HEK293 (cell line): ENCODE results near the gene DUT.

ENCODE experiments used
- CTCF ChIA-PET: fragments of 350-600 bp; formaldehyde crosslinking; extraction: SDS; loops from one replicate; lab custom pipeline; 2021; ENCODE audit warnings: antibody characterized with exemption; lab: Yijun Ruan, JAX
- POLR2A ChIA-PET: fragments of 300-600 bp; formaldehyde crosslinking; extraction: SDS; loops from one replicate; lab custom pipeline; 2020; ENCODE audit warnings: antibody characterized with exemption, inconsistent platforms; lab: Yijun Ruan, JAX
- H3K27ac ChIP-seq: fragments of 200-500 bp; sonication (Bioruptor generic); 2 replicates; pipeline ENCODE4 v1.5.1; 2014; ENCODE audit warnings: low read depth, low read length, control low read depth, inconsistent platforms; ENCODE audit errors: extremely low read depth
- H3K36me3 ChIP-seq, 2 experiments: fragments of 200-500 bp in 1 of 2; sonication (Bioruptor generic) in 1 of 2; 1 replicate in 1 of 2; 2 replicates in 1 of 2; pipeline ENCODE4 v1.5.1; 2014 to 2017; ENCODE audit warnings: inconsistent platforms in 2 of 2, low read length in 2 of 2; ENCODE audit not compliant: control insufficient read depth in 2 of 2, insufficient read depth in 1 of 2
- H3K4me1 ChIP-seq: fragments of 200-500 bp; sonication (Bioruptor generic); 2 replicates; pipeline ENCODE4 v1.5.1; 2014; ENCODE audit warnings: mild to moderate bottlenecking, low read length, inconsistent platforms; ENCODE audit not compliant: control insufficient read depth, insufficient read depth
- H3K4me3 ChIP-seq: 2 replicates; pipeline ENCODE4 v1.5.1; 2011; ENCODE audit warnings: low read depth, mild to moderate bottlenecking, control low read depth, low read length, moderate library complexity
- H3K9me3 ChIP-seq: fragments of 200-500 bp; sonication (Bioruptor generic); 2 replicates; pipeline ENCODE4 v1.5.1; 2014; ENCODE audit warnings: low read depth, low read length, inconsistent platforms; ENCODE audit not compliant: control insufficient read depth, insufficient read depth
- GLIS1 ChIP-seq: fragments of 450-650 bp; formaldehyde crosslinking; IDR thresholded peaks from 2 replicates; pipeline ENCODE4 v1.5.1; 2016; ENCODE audit warnings: missing biosample characterization, missing genetic modification characterization
- HOXA7 ChIP-seq: sonication (generic); formaldehyde crosslinking; IDR thresholded peaks from 2 replicates; pipeline ENCODE4 v1.8.1; 2022; ENCODE audit warnings: missing genetic modification reagents, borderline replicate concordance
- KLF17 ChIP-seq: fragments of 450-650 bp; formaldehyde crosslinking; IDR thresholded peaks from 2 replicates; pipeline ENCODE4 v1.5.1; 2016; ENCODE audit warnings: missing biosample characterization, missing genetic modification characterization
- OSR2 ChIP-seq: fragments of 450-650 bp; formaldehyde crosslinking; IDR thresholded peaks from 2 replicates; pipeline ENCODE4 v1.5.1; 2016; ENCODE audit warnings: missing biosample characterization, missing genetic modification characterization
- OVOL3 ChIP-seq: fragments of 450-650 bp; formaldehyde crosslinking; IDR thresholded peaks from 2 replicates; pipeline ENCODE4 v1.5.1; 2016; ENCODE audit warnings: missing biosample characterization, missing genetic modification characterization
- ZNF133 ChIP-seq: fragments of 450-650 bp; formaldehyde crosslinking; IDR thresholded peaks from 2 replicates; pipeline ENCODE4 v1.5.1; 2016; ENCODE audit warnings: missing biosample characterization, missing genetic modification characterization
- ZNF138 ChIP-seq: fragments of 450-650 bp; formaldehyde crosslinking; IDR thresholded peaks from 2 replicates; pipeline ENCODE4 v1.5.1; 2016; ENCODE audit warnings: missing biosample characterization, missing genetic modification characterization, borderline replicate concordance
- ZNF155 ChIP-seq: fragments of 450-650 bp; formaldehyde crosslinking; IDR thresholded peaks from 2 replicates; pipeline ENCODE4 v1.5.1; 2016; ENCODE audit warnings: missing biosample characterization, missing genetic modification characterization
- ZNF174 ChIP-seq: fragments of 450-650 bp; formaldehyde crosslinking; IDR thresholded peaks from 2 replicates; pipeline ENCODE4 v1.5.0; 2017; ENCODE audit warnings: missing biosample characterization, mild to moderate bottlenecking, missing genetic modification characterization
- ZNF214 ChIP-seq: fragments of 450-650 bp; formaldehyde crosslinking; IDR thresholded peaks from 2 replicates; pipeline ENCODE4 v1.5.1; 2017; ENCODE audit warnings: missing biosample characterization, mild to moderate bottlenecking, missing genetic modification characterization, borderline replicate concordance
- ZNF404 ChIP-seq: fragments of 450-650 bp; formaldehyde crosslinking; IDR thresholded peaks from 2 replicates; pipeline ENCODE4 v1.5.1; 2017; ENCODE audit warnings: missing biosample characterization, missing genetic modification characterization
- ZNF473 ChIP-seq: fragments of 450-650 bp; formaldehyde crosslinking; IDR thresholded peaks from 2 replicates; pipeline ENCODE4 v1.5.1; 2017; ENCODE audit warnings: missing biosample characterization, missing genetic modification characterization
- ZNF544 ChIP-seq: fragments of 450-650 bp; formaldehyde crosslinking; IDR thresholded peaks from 2 replicates; pipeline ENCODE4 v1.5.0; 2017; ENCODE audit warnings: missing biosample characterization, missing genetic modification characterization
- ZNF548 ChIP-seq: fragments of 450-650 bp; formaldehyde crosslinking; IDR thresholded peaks from 2 replicates; pipeline ENCODE4 v1.5.1; 2016; ENCODE audit warnings: missing biosample characterization, missing genetic modification characterization
- ZNF596 ChIP-seq: fragments of 450-650 bp; IDR thresholded peaks from 2 replicates; pipeline ENCODE4 v1.5.0; 2018; ENCODE audit warnings: missing biosample characterization, mild to moderate bottlenecking, missing genetic modification characterization, moderate library complexity
- ZNF624 ChIP-seq: fragments of 450-650 bp; formaldehyde crosslinking; IDR thresholded peaks from 2 replicates; pipeline ENCODE4 v1.5.1; 2017; ENCODE audit warnings: missing biosample characterization, missing genetic modification characterization
- ZNF707 ChIP-seq: fragments of 450-650 bp; formaldehyde crosslinking; IDR thresholded peaks from 2 replicates; pipeline ENCODE4 v1.5.1; 2016; ENCODE audit warnings: missing biosample characterization, missing genetic modification characterization
- ZNF747 ChIP-seq: fragments of 450-650 bp; formaldehyde crosslinking; IDR thresholded peaks from 2 replicates; pipeline ENCODE4 v1.5.1; 2016; ENCODE audit warnings: missing biosample characterization, missing genetic modification characterization
- ZNF776 ChIP-seq: fragments of 450-650 bp; formaldehyde crosslinking; IDR thresholded peaks from 2 replicates; pipeline ENCODE4 v1.5.0; 2017; ENCODE audit warnings: missing biosample characterization, missing genetic modification characterization, borderline replicate concordance
- TF ChIP-seq, protein P1 (sequence below): fragments of 450-650 bp; formaldehyde crosslinking; IDR thresholded peaks from 2 replicates; pipeline ENCODE4 v1.5.1; 2017; ENCODE audit warnings: missing biosample characterization, missing genetic modification characterization
- TF ChIP-seq, protein P2 (sequence below): fragments of 450-650 bp; formaldehyde crosslinking; IDR thresholded peaks from 2 replicates; pipeline ENCODE4; 2016; ENCODE audit warnings: missing biosample characterization, missing genetic modification characterization
- TF ChIP-seq, protein P3 (sequence below): fragments of 450-650 bp; formaldehyde crosslinking; IDR thresholded peaks from 2 replicates; pipeline ENCODE4 v1.5.1; 2016; ENCODE audit warnings: missing biosample characterization, missing genetic modification characterization
- TF ChIP-seq, protein P4 (sequence below): fragments of 450-650 bp; formaldehyde crosslinking; IDR thresholded peaks from 2 replicates; pipeline ENCODE4 v1.5.1; 2016; ENCODE audit warnings: missing biosample characterization, missing genetic modification characterization
- TF ChIP-seq, protein P5 (sequence below): fragments of 450-650 bp; formaldehyde crosslinking; IDR thresholded peaks from 2 replicates; pipeline ENCODE4 v1.5.1; 2017; ENCODE audit warnings: missing biosample characterization, missing genetic modification characterization

The DUT gene

GRCh38 chr15:48354694-48355303 lies 23.6 kb downstream of the DUT start (continued):
- TF ChIP-seq, protein P1, sequence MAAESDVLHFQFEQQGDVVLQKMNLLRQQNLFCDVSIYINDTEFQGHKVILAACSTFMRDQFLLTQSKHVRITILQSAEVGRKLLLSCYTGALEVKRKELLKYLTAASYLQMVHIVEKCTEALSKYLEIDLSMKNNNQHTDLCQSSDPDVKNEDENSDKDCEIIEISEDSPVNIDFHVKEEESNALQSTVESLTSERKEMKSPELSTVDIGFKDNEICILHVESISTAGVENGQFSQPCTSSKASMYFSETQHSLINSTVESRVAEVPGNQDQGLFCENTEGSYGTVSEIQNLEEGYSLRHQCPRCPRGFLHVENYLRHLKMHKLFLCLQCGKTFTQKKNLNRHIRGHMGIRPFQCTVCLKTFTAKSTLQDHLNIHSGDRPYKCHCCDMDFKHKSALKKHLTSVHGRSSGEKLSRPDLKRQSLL (tag by site-specific recombination) = no peak
- TF ChIP-seq ZNF155 (tag by site-specific recombination) = no peak
- TF ChIP-seq, protein P2, sequence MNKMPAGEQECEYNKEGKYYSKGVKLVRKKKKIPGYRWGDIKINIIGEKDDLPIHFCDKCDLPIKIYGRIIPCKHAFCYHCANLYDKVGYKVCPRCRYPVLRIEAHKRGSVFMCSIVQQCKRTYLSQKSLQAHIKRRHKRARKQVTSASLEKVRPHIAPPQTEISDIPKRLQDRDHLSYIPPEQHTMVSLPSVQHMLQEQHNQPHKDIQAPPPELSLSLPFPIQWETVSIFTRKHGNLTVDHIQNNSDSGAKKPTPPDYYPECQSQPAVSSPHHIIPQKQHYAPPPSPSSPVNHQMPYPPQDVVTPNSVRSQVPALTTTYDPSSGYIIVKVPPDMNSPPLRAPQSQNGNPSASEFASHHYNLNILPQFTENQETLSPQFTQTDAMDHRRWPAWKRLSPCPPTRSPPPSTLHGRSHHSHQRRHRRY (tag by site-specific recombination) = no peak
- no peak for TF ChIP-seq HOXA7 (CRISPR knock-in tag)
- TF ChIP-seq, all 188 proteins: peak for 0

GRCh38 chr15:48355377-48355776 lies 24.1 kb downstream of the DUT start:
- Histone ChIP-seq H3K9me3 (no peaks in the 10 kb centered on the region), H3K27ac (no peak overlapping the region), H3K36me3 (no peaks in the 10 kb centered on the region), H3K4me1 (peaks cover 6% of the 10 kb centered on the region), H3K4me3 (no peak overlapping the region)
- ChIA-PET POLR2A (no interaction called here), CTCF (interaction anchor here (0.9 to 1.0 kb wide), 2 partner anchors 447 to 1067 kb away, joined by 3 to 5 read pairs; no protein-coding TSS in a partner anchor)
- TF ChIP-seq, protein P3, sequence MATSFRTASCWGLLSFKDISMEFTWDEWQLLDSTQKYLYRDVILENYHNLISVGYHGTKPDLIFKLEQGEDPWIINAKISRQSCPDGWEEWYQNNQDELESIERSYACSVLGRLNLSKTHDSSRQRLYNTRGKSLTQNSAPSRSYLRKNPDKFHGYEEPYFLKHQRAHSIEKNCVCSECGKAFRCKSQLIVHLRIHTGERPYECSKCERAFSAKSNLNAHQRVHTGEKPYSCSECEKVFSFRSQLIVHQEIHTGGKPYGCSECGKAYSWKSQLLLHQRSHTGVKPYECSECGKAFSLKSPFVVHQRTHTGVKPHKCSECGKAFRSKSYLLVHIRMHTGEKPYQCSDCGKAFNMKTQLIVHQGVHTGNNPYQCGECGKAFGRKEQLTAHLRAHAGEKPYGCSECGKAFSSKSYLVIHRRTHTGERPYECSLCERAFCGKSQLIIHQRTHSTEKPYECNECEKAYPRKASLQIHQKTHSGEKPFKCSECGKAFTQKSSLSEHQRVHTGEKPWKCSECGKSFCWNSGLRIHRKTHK = no peak
- TF ChIP-seq ZNF544 (tag by site-specific recombination) (no peak), ZNF133 (tag by site-specific recombination) (no peak), OSR2 (tag by site-specific recombination) (no peak), OVOL3 (tag by site-specific recombination) (no peak), ZNF596 (tag by site-specific recombination) (no peak), GLIS1 (tag by site-specific recombination) (no peak), ZNF747 (tag by site-specific recombination) (no peak), ZNF624 (tag by site-specific recombination) (no peak), ZNF404 (no peak), ZNF174 (tag by site-specific recombination) (no peak), ZNF548 (tag by site-specific recombination) (no peak), ZNF214 (no peak), KLF17 (no peak), ZNF707 (tag by site-specific recombination) (no peak), ZNF473 (tag by site-specific recombination) (no peak), ZNF776 (tag by site-specific recombination) (no peak), ZNF138 (tag by site-specific recombination) (no peak)
- TF ChIP-seq, protein P4, sequence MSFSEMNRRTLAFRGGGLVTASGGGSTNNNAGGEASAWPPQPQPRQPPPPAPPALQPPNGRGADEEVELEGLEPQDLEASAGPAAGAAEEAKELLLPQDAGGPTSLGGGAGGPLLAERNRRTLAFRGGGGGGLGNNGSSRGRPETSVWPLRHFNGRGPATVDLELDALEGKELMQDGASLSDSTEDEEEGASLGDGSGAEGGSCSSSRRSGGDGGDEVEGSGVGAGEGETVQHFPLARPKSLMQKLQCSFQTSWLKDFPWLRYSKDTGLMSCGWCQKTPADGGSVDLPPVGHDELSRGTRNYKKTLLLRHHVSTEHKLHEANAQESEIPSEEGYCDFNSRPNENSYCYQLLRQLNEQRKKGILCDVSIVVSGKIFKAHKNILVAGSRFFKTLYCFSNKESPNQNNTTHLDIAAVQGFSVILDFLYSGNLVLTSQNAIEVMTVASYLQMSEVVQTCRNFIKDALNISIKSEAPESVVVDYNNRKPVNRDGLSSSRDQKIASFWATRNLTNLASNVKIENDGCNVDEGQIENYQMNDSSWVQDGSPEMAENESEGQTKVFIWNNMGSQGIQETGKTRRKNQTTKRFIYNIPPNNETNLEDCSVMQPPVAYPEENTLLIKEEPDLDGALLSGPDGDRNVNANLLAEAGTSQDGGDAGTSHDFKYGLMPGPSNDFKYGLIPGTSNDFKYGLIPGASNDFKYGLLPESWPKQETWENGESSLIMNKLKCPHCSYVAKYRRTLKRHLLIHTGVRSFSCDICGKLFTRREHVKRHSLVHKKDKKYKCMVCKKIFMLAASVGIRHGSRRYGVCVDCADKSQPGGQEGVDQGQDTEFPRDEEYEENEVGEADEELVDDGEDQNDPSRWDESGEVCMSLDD (tag by site-specific recombination) = no peak
- TF ChIP-seq, protein P5, sequence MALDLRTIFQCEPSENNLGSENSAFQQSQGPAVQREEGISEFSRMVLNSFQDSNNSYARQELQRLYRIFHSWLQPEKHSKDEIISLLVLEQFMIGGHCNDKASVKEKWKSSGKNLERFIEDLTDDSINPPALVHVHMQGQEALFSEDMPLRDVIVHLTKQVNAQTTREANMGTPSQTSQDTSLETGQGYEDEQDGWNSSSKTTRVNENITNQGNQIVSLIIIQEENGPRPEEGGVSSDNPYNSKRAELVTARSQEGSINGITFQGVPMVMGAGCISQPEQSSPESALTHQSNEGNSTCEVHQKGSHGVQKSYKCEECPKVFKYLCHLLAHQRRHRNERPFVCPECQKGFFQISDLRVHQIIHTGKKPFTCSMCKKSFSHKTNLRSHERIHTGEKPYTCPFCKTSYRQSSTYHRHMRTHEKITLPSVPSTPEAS (tag by site-specific recombination) = no peak
